ENCODE data around the gene AADACL4. TPM values are rescaled to one million over a fixed set of nuclear protein-coding genes. Genes with fewer than 3 reads are reported as not detected.
A peak's percentile ranks its signal among the peaks of the same experiment; 100 is the strongest.

AADACL4 gene
- total and polyA plus RNA-seq, 2 experiments from 2014 or later: not detected

GRCh38 chr1:12634696-12635202 is 9.1 kb upstream of the AADACL4 start:
- DNase-seq (ENCODE audit: low spot score): peak; percentile 43
- Mint-ChIP-seq H3K9me3 (peaks cover 61% of the 10 kb centered on the region), H3K4me1 (peaks cover 13% of the 10 kb centered on the region; the same call in 2 of the 3 replicates), H3K4me3 (no peak overlapping the region), H3K36me3 (ENCODE audit: low read depth) (peaks cover 32% of the 10 kb centered on the region), H3K27ac (no peak overlapping the region), H3K27me3 (ENCODE audit: insufficient read depth, low read depth, poor library complexity) (peaks cover 11% of the 10 kb centered on the region)
- H3K79me2 ChIP-seq (replicated peaks; ENCODE audit: insufficient read depth): no peaks in the 10 kb centered on the region
- H4K20me1 ChIP-seq (replicated peaks; ENCODE audit: insufficient read depth): no peaks in the 10 kb centered on the region
- TF ChIP-seq REST (IDR thresholded peaks at IDR 0.05; ENCODE audit: unreplicated experiment) (no peak), POLR2AphosphoS5 (IDR thresholded peaks at IDR 0.05; ENCODE audit: low read depth) (no peak), NANOG (IDR thresholded peaks at IDR 0.05; ENCODE audit: borderline replicate concordance) (no peak), ZNF331 (CRISPR knock-in tag; IDR thresholded peaks at IDR 0.05; ENCODE audit: low read depth) (no peak), CTCF (conservative IDR thresholded peaks at IDR 0.05; ENCODE audit: low read depth in 2 of 2) (no peak), STAT1 (IDR thresholded peaks at IDR 0.05; ENCODE audit: unreplicated experiment) (no peak), EZH2 (IDR thresholded peaks at IDR 0.05; ENCODE audit: low read depth, unreplicated experiment) (no peak), EZH2phosphoT487 (IDR thresholded peaks at IDR 0.05; ENCODE audit: unreplicated experiment) (no peak), ETS1 (IDR thresholded peaks at IDR 0.05) (no peak), ZNF462 (CRISPR knock-in tag; IDR thresholded peaks at IDR 0.05) (no peak), JUNB (IDR thresholded peaks at IDR 0.05; ENCODE audit: unreplicated experiment) (no peak)
- H3K36me3 ChIP-seq (ENCODE audit: insufficient read depth): peaks cover 11% of the 10 kb centered on the region; the same call in 1 of the 2 replicates
- no peak for ATAC-seq
- no peaks in the 10 kb centered on the region for H3K27me3 ChIP-seq (ENCODE audit: insufficient read depth)
- H3K4me3 ChIP-seq: no peak overlapping the region
- peak overlapping the region; percentile 69; the same call in 1 of the 2 replicates for H3K27ac ChIP-seq (ENCODE audit: low read depth)
- no peaks in the 10 kb centered on the region for H3K9me2 ChIP-seq (ENCODE audit: insufficient read depth)
- H3K4me1 ChIP-seq (ENCODE audit: insufficient read depth): peaks cover 32% of the 10 kb centered on the region
- 0 out of 2 replicates have a peak overlapping the region, but pooled peaks have one; percentile 5 for H2AFZ ChIP-seq
- no peak overlapping the region for H3K4me2 ChIP-seq
- H3F3A ChIP-seq (replicated peaks; ENCODE audit: low read depth): peaks cover 11% of the 10 kb centered on the region; the same call in 1 of the 2 replicates

Data from GM23338 (cell line).